ENCODE results near the gene PDHA1. TPM values are rescaled to one million over a fixed set of nuclear protein-coding genes. Genes with fewer than 3 reads are reported as not detected.

Gene PDHA1
- 38.5 and 50.7 TPM in 2 replicates for total RNA-seq

GRCh38 chrX:19343535-19344408, at the start of gene PDHA1:
Gene PDHA1, plus strand, starts transcription at chrX:19343927. Its CDS starts 111 bp downstream, at chrX:19344038.

Other genes with a start within 250 kb of the PDHA1 start
- under 0.01 TPM in 2 replicates for gene ADGRG2, start 221.5 kb upstream of the PDHA1 start, total RNA-seq
- gene MAP3K15, start 171.6 kb downstream of the PDHA1 start, total RNA-seq, result under 0.01 TPM in 1 of 2 replicates, not detected in the other